Glutamatergic neuron (in vitro differentiated cells): ENCODE results near the gene DHX34. TPM values are rescaled to one million over a fixed set of nuclear protein-coding genes. Genes with fewer than 3 reads are reported as not detected.
"Not testable (repeated sequence)": the region's sequence is repeated elsewhere in the genome, so short reads cannot be mapped to it uniquely, and the experiment has no call there.

Experiments
- DNase-seq: peaks from one replicate; pipeline ENCODE4 v3.0.0; 2022
- H3K27ac Mint-ChIP-seq: one replicate; pipeline ENCODE4 v1.8.0; 2020; ENCODE audit warnings: mild to moderate bottlenecking, mixed read lengths, inconsistent platforms; ENCODE audit not compliant: unreplicated experiment
- H3K27me3 Mint-ChIP-seq: one replicate; pipeline ENCODE4 v1.8.0; 2020; ENCODE audit warnings: mild to moderate bottlenecking, moderate library complexity, mixed read lengths, inconsistent platforms; ENCODE audit not compliant: unreplicated experiment
- H3K36me3 Mint-ChIP-seq: one replicate; pipeline ENCODE4 v1.8.0; 2020; ENCODE audit warnings: mild to moderate bottlenecking, mixed read lengths, inconsistent platforms; ENCODE audit not compliant: unreplicated experiment
- H3K4me1 Mint-ChIP-seq: one replicate; pipeline ENCODE4 v1.8.0; 2020; ENCODE audit warnings: mild to moderate bottlenecking, low read depth, mixed read lengths, inconsistent platforms; ENCODE audit not compliant: unreplicated experiment
- H3K4me3 Mint-ChIP-seq: one replicate; pipeline ENCODE4 v1.8.0; 2020; ENCODE audit warnings: mild to moderate bottlenecking, mixed read lengths, inconsistent platforms; ENCODE audit not compliant: unreplicated experiment
- H3K9me3 Mint-ChIP-seq: one replicate; pipeline ENCODE4 v1.8.0; 2020; ENCODE audit warnings: mild to moderate bottlenecking, moderate library complexity, mixed read lengths, inconsistent platforms; ENCODE audit not compliant: unreplicated experiment
- CTCF ChIP-seq: fragments of 200-600 bp; sonication (generic); IDR thresholded peaks from one replicate; pipeline ENCODE4 v1.5.0; 2021; ENCODE audit not compliant: partially characterized antibody, unreplicated experiment
- long read RNA-seq: library from polyadenylated mRNA; unstranded; transcript quantifications from one replicate; pipeline ENCODE4 v2.0.0, GENCODE V29; 2020; ENCODE audit not compliant: unreplicated experiment
- total RNA-seq: library from RNA; stranded (reverse); fragmentation: NEBNext Ultra II Directional; extraction: Animal tissue kit (Norgen Biotek cat#: 25700); gene quantifications from one replicate; pipeline ENCODE4 v1.2.1, GENCODE V29; 2021; ENCODE audit not compliant: unreplicated experiment

The DHX34 gene
- total RNA-seq: 119 TPM
- long read RNA-seq, partial matches to known transcripts: 4 of 8 reads
- long read RNA-seq, other reads (novel, unspliced or antisense): 4 of 8 reads

- peaks cover 6% of the 10 kb centered on the region for H3K9me3 Mint-ChIP-seq
- TF ChIP-seq CTCF: peak; percentile 97
- peak; percentile 97 for DNase-seq
- H3K4me3 Mint-ChIP-seq: peak within 1 kb of the TSS; percentile 98
- no peaks in the 10 kb centered on the region for H3K36me3 Mint-ChIP-seq
- H3K27me3 Mint-ChIP-seq: peaks cover 4% of the 10 kb centered on the region
- peak within 1 kb of the TSS; percentile 69 for H3K27ac Mint-ChIP-seq
- peaks cover 8% of the 10 kb centered on the region for H3K4me1 Mint-ChIP-seq
These were observed at the start of gene DHX34 for GRCh38 chr19:47348819-47349795. Gene DHX34 (plus strand): TSS chr19:47349315. CDS start chr19:47353031, 3,716 bp downstream.

GRCh38 chr19:47300867-47301266 is 48.2 kb upstream of the DHX34 start:
- not testable (repeated sequence) for H3K4me3 Mint-ChIP-seq, H3K4me1 Mint-ChIP-seq, H3K27me3 Mint-ChIP-seq, H3K27ac Mint-ChIP-seq, H3K9me3 Mint-ChIP-seq, DNase-seq, H3K36me3 Mint-ChIP-seq

GRCh38 chr19:47302249-47302648 is 46.9 kb upstream of the DHX34 start:
- peaks cover 1% of the 10 kb centered on the region for H3K9me3 Mint-ChIP-seq
- no peaks in the 10 kb centered on the region for H3K36me3 Mint-ChIP-seq

GRCh38 chr19:47303966-47304365 is 45.1 kb upstream of the DHX34 start:
- H3K4me3 Mint-ChIP-seq: no peak overlapping the region
- H3K27me3 Mint-ChIP-seq: no peaks in the 10 kb centered on the region
- H3K36me3 Mint-ChIP-seq: no peaks in the 10 kb centered on the region
- no peak for TF ChIP-seq CTCF
- H3K27ac Mint-ChIP-seq: no peak overlapping the region
- H3K4me1 Mint-ChIP-seq: no peaks in the 10 kb centered on the region
- DNase-seq: no peak
- H3K9me3 Mint-ChIP-seq: peaks cover 1% of the 10 kb centered on the region

More at GRCh38 chr19:47302249-47302648, 46.9 kb upstream of the DHX34 start:
- no peak overlapping the region for H3K27ac Mint-ChIP-seq
- no peak for DNase-seq
- H3K4me1 Mint-ChIP-seq: no peaks in the 10 kb centered on the region
- H3K27me3 Mint-ChIP-seq: no peaks in the 10 kb centered on the region
- TF ChIP-seq CTCF: no peak
- no peak overlapping the region for H3K4me3 Mint-ChIP-seq

- peak; percentile 83 for DNase-seq
These were observed 43.8 kb upstream of the DHX34 start for GRCh38 chr19:47305309-47305751.

More at GRCh38 chr19:47305309-47305751, 43.8 kb upstream of the DHX34 start:
- no peaks in the 10 kb centered on the region for H3K27me3 Mint-ChIP-seq
- no peak overlapping the region for H3K4me3 Mint-ChIP-seq
- TF ChIP-seq CTCF: peak; percentile 95
- H3K36me3 Mint-ChIP-seq: no peaks in the 10 kb centered on the region
- peaks cover 1% of the 10 kb centered on the region for H3K9me3 Mint-ChIP-seq
- H3K4me1 Mint-ChIP-seq: no peaks in the 10 kb centered on the region
- H3K27ac Mint-ChIP-seq: peak overlapping the region; percentile 28
